22Rv1 (cell line): ENCODE results near the gene TBC1D1.

ENCODE experiments used
- H3K27ac ChIP-seq: fragments of 450-650 bp; 2 replicates; pipeline ENCODE4 v1.5.1; 2017
- CTCF ChIP-seq: fragments of 450-650 bp; IDR thresholded peaks from 2 replicates; pipeline ENCODE4 v1.5.1; 2017; ENCODE audit warnings: mild to moderate bottlenecking
- ZFX ChIP-seq: fragments of 450-650 bp; IDR thresholded peaks from 2 replicates; pipeline ENCODE4 v1.6.1; 2017; ENCODE audit warnings: antibody characterized with exemption, borderline replicate concordance

The TBC1D1 gene

GRCh38 chr4:37983951-37984350 lies 93.1 kb downstream of the TBC1D1 start:
- TF ChIP-seq ZFX (no peak), CTCF (no peak)
- no peak overlapping the region for H3K27ac ChIP-seq

GRCh38 chr4:37985730-37986275 lies 94.9 kb downstream of the TBC1D1 start:
- no peak overlapping the region for H3K27ac ChIP-seq
- TF ChIP-seq CTCF (no peak), ZFX (no peak)

DNA sequence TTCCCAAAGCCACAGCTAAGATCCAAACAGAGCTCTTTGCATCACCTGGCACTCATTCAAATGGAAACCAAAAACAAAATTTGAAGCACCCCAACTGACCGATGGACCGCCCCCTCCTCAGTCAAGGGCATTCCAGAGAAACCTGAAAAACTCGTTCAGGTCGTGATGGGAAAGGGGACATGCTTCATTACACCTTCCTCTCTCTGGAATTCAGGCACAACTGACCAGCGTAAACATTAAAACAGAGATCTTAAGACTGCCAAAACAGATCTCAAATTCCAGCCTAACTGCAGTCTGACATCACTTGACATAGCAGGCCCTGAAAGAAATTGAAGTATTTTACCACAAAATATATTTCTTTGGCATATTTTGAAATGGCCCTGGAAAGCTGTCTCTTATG lies 97.8 kb downstream of the TBC1D1 start:
- TF ChIP-seq ZFX (no peak), CTCF (no peak)
- H3K27ac ChIP-seq: no peak overlapping the region

DNA sequence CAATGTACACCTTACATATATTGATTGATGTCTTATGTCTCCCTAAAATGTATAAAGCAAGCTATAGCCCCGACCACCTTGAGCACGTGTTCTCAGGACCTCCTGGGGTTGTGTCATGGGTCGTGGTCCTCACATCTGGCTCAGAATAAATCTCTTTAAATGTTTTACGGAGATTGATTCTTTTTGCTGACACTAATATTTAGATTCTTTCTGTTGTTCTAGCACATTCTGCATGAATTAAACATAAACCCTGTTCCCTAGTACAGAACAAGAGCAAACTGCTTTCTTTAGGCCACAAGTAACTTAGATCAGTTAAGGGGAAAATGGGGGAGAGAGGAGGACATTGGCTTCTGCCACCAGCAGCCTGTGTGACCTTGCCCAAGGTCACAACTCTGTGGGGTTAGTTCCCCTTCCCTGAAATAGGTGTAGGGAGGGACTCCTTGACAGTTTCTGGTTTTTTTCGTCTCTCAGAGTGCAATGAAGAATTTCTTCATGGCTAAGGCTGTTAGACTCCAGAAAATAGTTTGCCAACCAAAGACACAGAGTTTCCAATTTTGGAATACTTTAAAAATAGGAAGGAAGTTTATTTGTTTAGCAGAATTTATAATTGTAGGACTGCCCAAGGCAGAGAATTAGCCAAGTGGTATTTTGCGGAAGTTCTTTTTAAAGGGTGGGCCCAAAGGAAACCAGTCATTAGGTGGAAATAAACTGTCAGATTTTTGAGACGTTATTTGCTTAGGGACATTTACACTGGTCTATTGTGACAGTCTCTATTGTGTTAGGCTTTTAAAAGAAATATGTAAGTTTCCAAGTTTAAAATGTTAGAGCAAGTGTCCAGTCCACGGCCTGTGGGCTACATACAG lies 98.7 kb downstream of the TBC1D1 start:
- H3K27ac ChIP-seq: no peak overlapping the region
- no peak for TF ChIP-seq ZFX
- no peak for TF ChIP-seq CTCF

- no peak overlapping the region for H3K27ac ChIP-seq
- no peak for TF ChIP-seq CTCF
- TF ChIP-seq ZFX: no peak
Measured at GRCh38 chr4:37990731-37991245, 99.9 kb downstream of the TBC1D1 start.

DNA sequence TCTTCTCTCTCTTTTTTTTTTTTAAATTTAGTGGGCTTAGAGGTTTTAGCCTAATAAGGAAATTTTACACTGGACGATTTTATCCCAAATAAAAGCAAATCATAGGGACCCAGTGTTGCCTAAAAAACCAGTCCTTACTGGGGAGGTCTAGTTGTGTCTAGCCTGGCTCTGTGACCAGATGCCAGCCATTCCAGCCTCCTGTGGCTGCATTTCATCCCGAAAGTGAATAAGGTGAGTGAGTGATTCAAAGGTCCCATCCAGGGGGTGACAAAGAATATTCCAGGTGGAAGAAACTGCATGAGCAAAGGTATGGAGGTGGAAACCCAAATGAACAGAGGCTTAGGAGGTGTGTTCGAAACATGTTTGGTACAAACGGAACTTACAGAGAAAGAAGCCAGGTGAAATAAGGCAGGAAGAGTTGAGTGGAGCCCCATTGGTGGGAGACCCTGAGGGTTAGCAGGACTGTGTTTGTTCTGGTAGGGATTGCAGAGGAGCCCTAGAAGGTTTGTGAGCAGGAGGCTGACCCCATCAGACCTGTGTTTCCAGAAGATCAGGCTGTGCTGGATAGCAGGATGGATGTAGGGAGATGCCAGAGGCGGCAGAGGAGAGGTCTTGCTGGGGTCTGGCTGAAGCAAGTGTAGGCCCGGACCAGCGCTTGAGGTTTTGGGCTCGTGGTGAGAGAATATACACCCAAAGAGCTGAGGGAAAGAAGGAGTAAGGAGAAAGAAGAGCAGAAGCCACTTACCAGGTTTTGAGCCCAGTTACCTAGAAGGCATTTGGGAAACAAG lies 100.9 kb downstream of the TBC1D1 start:
- H3K27ac ChIP-seq: no peak overlapping the region
- TF ChIP-seq ZFX (no peak), CTCF (no peak)
